Osteocyte (in vitro differentiated cells): ENCODE measurements around the gene DCUN1D4. TPM values are rescaled to one million over a fixed set of nuclear protein-coding genes. Genes with fewer than 3 reads are reported as not detected.
"Not testable (repeated sequence)": the region's sequence is repeated elsewhere in the genome, so short reads cannot be mapped to it uniquely, and the experiment has no call there.

ENCODE experiments used
- DNase-seq: peaks from one replicate; pipeline ENCODE4 v3.0.0; 2021; ENCODE audit warnings: mixed read lengths; ENCODE audit not compliant: unreplicated experiment; ENCODE audit errors: extremely low spot score
- H3K27ac Mint-ChIP-seq: one replicate; pipeline ENCODE4 v1.8.0; 2021; ENCODE audit warnings: mild to moderate bottlenecking, mixed read lengths; ENCODE audit not compliant: unreplicated experiment
- H3K27me3 Mint-ChIP-seq: one replicate; pipeline ENCODE4 v1.8.0; 2021; ENCODE audit warnings: mixed read lengths; ENCODE audit not compliant: unreplicated experiment
- H3K36me3 Mint-ChIP-seq: one replicate; pipeline ENCODE4 v1.8.0; 2021; ENCODE audit warnings: mixed read lengths; ENCODE audit not compliant: unreplicated experiment
- H3K4me1 Mint-ChIP-seq: one replicate; pipeline ENCODE4 v1.8.0; 2021; ENCODE audit warnings: mixed read lengths; ENCODE audit not compliant: unreplicated experiment
- H3K4me3 Mint-ChIP-seq: one replicate; pipeline ENCODE4 v1.8.0; 2021; ENCODE audit warnings: mild to moderate bottlenecking, moderate library complexity, mixed read lengths; ENCODE audit not compliant: unreplicated experiment
- H3K9me3 Mint-ChIP-seq: one replicate; pipeline ENCODE4 v1.8.0; 2021; ENCODE audit warnings: mixed read lengths; ENCODE audit not compliant: unreplicated experiment
- CTCF ChIP-seq: fragments of 200-600 bp; sonication (generic); IDR thresholded peaks from 2 replicates; pipeline ENCODE4 v1.5.0; 2021; ENCODE audit warnings: antibody characterized with exemption, mild to moderate bottlenecking, moderate library complexity
- total RNA-seq: library from RNA; stranded (reverse); gene quantifications from 2 replicates; pipeline ENCODE4 v1.2.1, GENCODE V29; 2021

The DCUN1D4 gene
- total RNA-seq, 1 donor from 2014 or later, result 52.3 TPM

DNA sequence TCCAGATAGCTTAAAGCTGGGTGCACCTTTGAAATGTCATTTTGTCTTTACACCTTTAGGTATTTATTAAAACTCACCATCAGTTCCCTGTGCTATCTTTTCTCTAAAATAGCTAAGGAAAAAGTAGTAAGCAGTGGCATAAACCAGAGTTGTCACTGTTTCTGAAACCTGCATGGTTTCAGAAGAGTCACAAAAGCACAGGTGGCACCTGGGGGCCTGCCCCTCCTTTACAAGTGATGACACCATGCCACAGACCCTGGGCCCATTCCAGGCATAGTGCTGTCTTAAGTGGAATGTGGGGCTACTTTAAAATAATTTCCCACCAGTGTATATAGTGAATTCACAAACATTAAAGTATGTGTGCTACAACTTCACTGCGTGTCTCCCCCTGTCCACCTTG lies 47.8 kb downstream of the DCUN1D4 start:
- H3K4me3 Mint-ChIP-seq, result no peak overlapping the region
- H3K4me1 Mint-ChIP-seq, result peaks cover 14% of the 10 kb centered on the region
- no peaks in the 10 kb centered on the region for H3K27me3 Mint-ChIP-seq
- H3K27ac Mint-ChIP-seq, result no peak overlapping the region
- no peak for TF ChIP-seq CTCF
- H3K36me3 Mint-ChIP-seq, result peaks cover 35% of the 10 kb centered on the region
- DNase-seq, result no peak
- no peaks in the 10 kb centered on the region for H3K9me3 Mint-ChIP-seq

DNA sequence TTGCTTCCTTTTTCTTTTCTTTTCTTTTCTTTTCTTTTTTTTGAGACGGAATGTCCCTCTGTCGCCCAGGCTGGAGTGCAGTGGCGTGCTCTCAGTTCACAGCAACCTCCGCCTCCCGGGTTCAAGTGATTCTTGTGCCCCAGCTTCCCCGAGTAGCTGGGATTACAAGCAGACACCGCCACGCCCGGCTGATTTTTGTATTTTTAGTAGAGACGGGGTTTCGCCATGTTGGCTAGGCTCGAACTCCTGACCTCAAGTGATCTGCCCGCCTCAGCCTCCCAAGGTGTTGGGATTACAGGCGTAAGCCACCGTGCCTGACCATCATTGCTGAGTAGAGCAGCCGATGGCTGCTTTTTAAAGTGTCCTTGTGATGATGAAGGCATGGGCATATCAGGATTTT lies 50.4 kb downstream of the DCUN1D4 start:
- Mint-ChIP-seq H3K4me1 (peaks cover 21% of the 10 kb centered on the region), H3K36me3 (peaks cover 40% of the 10 kb centered on the region)
- H3K9me3 Mint-ChIP-seq, H3K4me3 Mint-ChIP-seq, DNase-seq, H3K27ac Mint-ChIP-seq, H3K27me3 Mint-ChIP-seq: not testable (repeated sequence)

GRCh38 chr4:51894059-51894645 lies 51.2 kb downstream of the DCUN1D4 start:
- Mint-ChIP-seq H3K4me3 (no peak overlapping the region), H3K36me3 (peaks cover 41% of the 10 kb centered on the region), H3K4me1 (peaks cover 21% of the 10 kb centered on the region), H3K27me3 (no peaks in the 10 kb centered on the region), H3K9me3 (no peaks in the 10 kb centered on the region), H3K27ac (no peak overlapping the region)
- no peak for TF ChIP-seq CTCF
- no peak for DNase-seq

DNA sequence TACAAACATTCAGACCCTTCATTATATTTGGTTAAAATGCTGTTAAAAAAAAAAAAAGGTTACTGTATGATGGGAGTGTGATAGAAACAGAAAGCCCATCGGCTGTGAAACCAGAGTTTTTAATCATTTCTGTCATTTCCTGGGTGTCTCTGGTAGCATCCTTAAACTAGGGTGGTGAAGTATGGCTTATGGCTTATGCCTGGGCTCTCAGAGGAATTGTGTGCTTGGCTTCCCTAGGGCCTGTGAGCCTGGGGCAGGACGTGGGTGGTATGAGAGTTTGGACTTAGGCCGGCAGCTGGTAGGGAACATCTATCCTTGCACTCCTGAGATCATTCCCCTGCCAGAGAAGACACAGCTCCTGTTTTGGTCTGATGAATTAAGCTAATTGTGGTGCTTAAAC lies 52.2 kb downstream of the DCUN1D4 start:
- peaks cover 36% of the 10 kb centered on the region for H3K36me3 Mint-ChIP-seq

GRCh38 chr4:51895816-51896408 lies 53.0 kb downstream of the DCUN1D4 start:
- peaks cover 37% of the 10 kb centered on the region for H3K36me3 Mint-ChIP-seq
- TF ChIP-seq CTCF, result peak; percentile 92
- peak; percentile 87 for DNase-seq
- H3K4me3 Mint-ChIP-seq, result no peak overlapping the region
- H3K27ac Mint-ChIP-seq, result peak overlapping the region; percentile 76
- no peaks in the 10 kb centered on the region for H3K27me3 Mint-ChIP-seq
- H3K9me3 Mint-ChIP-seq, result no peaks in the 10 kb centered on the region
- H3K4me1 Mint-ChIP-seq, result peaks cover 23% of the 10 kb centered on the region

More for the DNA sequence above, 52.2 kb downstream of the DCUN1D4 start:
- TF ChIP-seq CTCF, result no peak
- H3K27ac Mint-ChIP-seq, result peak overlapping the region; percentile 62
- no peaks in the 10 kb centered on the region for H3K27me3 Mint-ChIP-seq
- H3K4me3 Mint-ChIP-seq, result no peak overlapping the region
- DNase-seq, result no peak
- H3K4me1 Mint-ChIP-seq, result peaks cover 23% of the 10 kb centered on the region
- no peaks in the 10 kb centered on the region for H3K9me3 Mint-ChIP-seq
